Neural progenitor cell (in vitro differentiated cells): ENCODE data around the gene SH2D4B. TPM values are rescaled to one million over a fixed set of nuclear protein-coding genes. Genes with fewer than 3 reads are reported as not detected.

ENCODE experiments used
- DNase-seq: peaks from one replicate; pipeline ENCODE4 v3.0.0-alpha.2; 2016; ENCODE audit warnings: low spot score
- H2AFZ ChIP-seq: fragments of 200-600 bp; sonication (generic); replicated peaks from 2 replicates; pipeline ENCODE4 v1.6.1; 2016; ENCODE audit warnings: antibody characterized with exemption
- H3F3A ChIP-seq: fragments of 200-600 bp; sonication (generic); 2 replicates; pipeline ENCODE4 v1.6.1; 2016; ENCODE audit warnings: antibody characterized with exemption, low read depth
- H3K27ac ChIP-seq: fragments of 200-600 bp; sonication (generic); 2 replicates; pipeline ENCODE4 v1.5.1; 2016; ENCODE audit warnings: mild to moderate bottlenecking
- H3K27me3 ChIP-seq: fragments of 200-600 bp; sonication (generic); 2 replicates; pipeline ENCODE4 v1.6.1; 2016; ENCODE audit warnings: mild to moderate bottlenecking, moderate library complexity
- H3K36me3 ChIP-seq: fragments of 200-600 bp; sonication (generic); 2 replicates; pipeline ENCODE4 v1.5.1; 2016
- H3K4me1 ChIP-seq: fragments of 200-600 bp; sonication (generic); 2 replicates; pipeline ENCODE4 v1.6.1; 2016; ENCODE audit warnings: mixed run types
- H3K4me2 ChIP-seq: fragments of 200-600 bp; sonication (generic); 2 replicates; pipeline ENCODE4 v1.6.1; 2016
- H3K4me3 ChIP-seq: fragments of 200-600 bp; sonication (generic); 2 replicates; pipeline ENCODE4 v1.5.1; 2016
- H3K79me2 ChIP-seq: fragments of 200-600 bp; sonication (generic); 2 replicates; pipeline ENCODE4 v1.6.1; 2016; ENCODE audit warnings: low read depth
- H3K9ac ChIP-seq: fragments of 200-600 bp; sonication (generic); 2 replicates; pipeline ENCODE4 v1.6.1; 2016
- H3K9me3 ChIP-seq: fragments of 200-600 bp; sonication (generic); 2 replicates; pipeline ENCODE4 v1.5.1; 2016; ENCODE audit warnings: low read depth
- H4K20me1 ChIP-seq: fragments of 200-600 bp; sonication (generic); 2 replicates; pipeline ENCODE4 v1.6.1; 2016; ENCODE audit warnings: low read depth
- H3K27ac Mint-ChIP-seq: 3 replicates; pipeline ENCODE4 v1.8.0; 2021; ENCODE audit warnings: mixed read lengths
- H3K27me3 Mint-ChIP-seq: 2 replicates; pipeline ENCODE4 v1.8.0; 2022; ENCODE audit warnings: low read depth, mild to moderate bottlenecking, inconsistent platforms, moderate library complexity, mixed read lengths; ENCODE audit not compliant: insufficient read depth
- H3K36me3 Mint-ChIP-seq: 3 replicates; pipeline ENCODE4 v1.8.0; 2021; ENCODE audit warnings: mixed read lengths
- H3K4me1 Mint-ChIP-seq: 3 replicates; pipeline ENCODE4 v1.8.0; 2021; ENCODE audit warnings: mixed read lengths
- H3K4me3 Mint-ChIP-seq: 3 replicates; pipeline ENCODE4 v1.8.0; 2021; ENCODE audit warnings: mild to moderate bottlenecking, moderate library complexity, mixed read lengths
- H3K9me3 Mint-ChIP-seq: 3 replicates; pipeline ENCODE4 v1.8.0; 2020; ENCODE audit warnings: mixed read lengths
- CTCF ChIP-seq: fragments of 200-600 bp; sonication (generic); IDR thresholded peaks from 2 replicates; pipeline ENCODE4 v1.5.1; 2017; ENCODE audit warnings: antibody characterized with exemption, mild to moderate bottlenecking
- EZH2 ChIP-seq: fragments of 200-600 bp; sonication (generic); IDR thresholded peaks from 2 replicates; pipeline ENCODE4 v1.6.1; 2017; ENCODE audit warnings: antibody characterized with exemption, mild to moderate bottlenecking, moderate library complexity
- EZH2phosphoT487 ChIP-seq: fragments of 200-600 bp; sonication (generic); IDR thresholded peaks from 2 replicates; pipeline ENCODE4 v1.6.1; 2017; ENCODE audit warnings: antibody characterized with exemption
- total RNA-seq: library from RNA; depleted of rRNA; stranded (reverse); fragments of >200 nt; gene quantifications from 2 replicates; pipeline ENCODE4 v1.2.3, GENCODE V29; 2015; ENCODE audit warnings: low replicate concordance

The SH2D4B gene
- total RNA-seq, 1 donor from 2014 or later = 0.11 TPM

- no peak overlapping the region for H3K4me3 ChIP-seq
- no peak for TF ChIP-seq EZH2
- no peak for TF ChIP-seq EZH2phosphoT487
- no peak for TF ChIP-seq CTCF
- no peaks in the 10 kb centered on the region for H3K9me3 ChIP-seq
- H3K36me3 ChIP-seq = no peaks in the 10 kb centered on the region
- H3K9ac ChIP-seq = no peak overlapping the region
- H3F3A ChIP-seq = no peaks in the 10 kb centered on the region
- H2AFZ ChIP-seq = no peak overlapping the region
- H3K27me3 ChIP-seq = no peaks in the 10 kb centered on the region
- no peaks in the 10 kb centered on the region for H3K79me2 ChIP-seq
- Mint-ChIP-seq H3K27ac (no peak overlapping the region), H3K36me3 (no peaks in the 10 kb centered on the region), H3K27me3 (peaks cover 4% of the 10 kb centered on the region), H3K9me3 (no peaks in the 10 kb centered on the region), H3K4me1 (peaks cover 3% of the 10 kb centered on the region), H3K4me3 (no peak overlapping the region)
- no peaks in the 10 kb centered on the region for H4K20me1 ChIP-seq
- no peak for DNase-seq
- H3K4me1 ChIP-seq = no peaks in the 10 kb centered on the region
- H3K27ac ChIP-seq = no peak overlapping the region
- H3K4me2 ChIP-seq = no peak overlapping the region
Measured at GRCh38 chr10:80669485-80669884, 131.8 kb downstream of the SH2D4B start.

- Mint-ChIP-seq H3K9me3 (no peaks in the 10 kb centered on the region), H3K27me3 (peaks cover 4% of the 10 kb centered on the region), H3K36me3 (no peaks in the 10 kb centered on the region), H3K27ac (no peak overlapping the region), H3K4me1 (peaks cover 3% of the 10 kb centered on the region), H3K4me3 (no peak overlapping the region)
- H3K4me3 ChIP-seq = no peak overlapping the region
- no peaks in the 10 kb centered on the region for H3K36me3 ChIP-seq
- no peaks in the 10 kb centered on the region for H3K79me2 ChIP-seq
- no peak overlapping the region for H3K9ac ChIP-seq
- no peak for DNase-seq
- no peak for TF ChIP-seq EZH2
- H3K27ac ChIP-seq = no peak overlapping the region
- H3K4me1 ChIP-seq = no peaks in the 10 kb centered on the region
- no peaks in the 10 kb centered on the region for H3K9me3 ChIP-seq
- H2AFZ ChIP-seq = no peak overlapping the region
- H3K4me2 ChIP-seq = no peak overlapping the region
- H3F3A ChIP-seq = no peaks in the 10 kb centered on the region
- no peaks in the 10 kb centered on the region for H3K27me3 ChIP-seq
- no peaks in the 10 kb centered on the region for H4K20me1 ChIP-seq
Measured at GRCh38 chr10:80670774-80671173, 133.1 kb downstream of the SH2D4B start.

GRCh38 chr10:80671847-80672246 is 134.1 kb downstream of the SH2D4B start:
- peaks cover 5% of the 10 kb centered on the region for H3K9me3 Mint-ChIP-seq
- no peak overlapping the region for H3K4me3 Mint-ChIP-seq
- H3K27ac ChIP-seq = no peak overlapping the region
- no peak overlapping the region for H3K9ac ChIP-seq
- H4K20me1 ChIP-seq = no peaks in the 10 kb centered on the region
- no peaks in the 10 kb centered on the region for H3F3A ChIP-seq
- H3K79me2 ChIP-seq = no peaks in the 10 kb centered on the region
- no peak overlapping the region for H3K4me2 ChIP-seq
- no peak overlapping the region for H2AFZ ChIP-seq
- DNase-seq = no peak
- H3K9me3 ChIP-seq = no peaks in the 10 kb centered on the region
- TF ChIP-seq EZH2 (no peak), EZH2phosphoT487 (no peak), CTCF (no peak)
- no peaks in the 10 kb centered on the region for H3K36me3 Mint-ChIP-seq
- H3K4me1 Mint-ChIP-seq = peaks cover 3% of the 10 kb centered on the region
- no peaks in the 10 kb centered on the region for H3K36me3 ChIP-seq
- H3K27me3 Mint-ChIP-seq = peaks cover 2% of the 10 kb centered on the region
- no peaks in the 10 kb centered on the region for H3K27me3 ChIP-seq
- no peak overlapping the region for H3K27ac Mint-ChIP-seq
- no peaks in the 10 kb centered on the region for H3K4me1 ChIP-seq
- no peak overlapping the region for H3K4me3 ChIP-seq

- TF ChIP-seq EZH2 = no peak
- TF ChIP-seq CTCF = no peak
- TF ChIP-seq EZH2phosphoT487 = no peak
- H3K27ac Mint-ChIP-seq = no peak overlapping the region
Measured at GRCh38 chr10:80672613-80673012, 134.9 kb downstream of the SH2D4B start.

More at GRCh38 chr10:80672613-80673012, 134.9 kb downstream of the SH2D4B start:
- Histone ChIP-seq H3K79me2 (no peaks in the 10 kb centered on the region), H3F3A (no peaks in the 10 kb centered on the region), H3K27me3 (no peaks in the 10 kb centered on the region), H4K20me1 (no peaks in the 10 kb centered on the region), H3K4me1 (no peaks in the 10 kb centered on the region), H3K36me3 (no peaks in the 10 kb centered on the region), H3K27ac (no peak overlapping the region), H3K9ac (no peak overlapping the region), H2AFZ (no peak overlapping the region), H3K4me2 (no peak overlapping the region), H3K9me3 (no peaks in the 10 kb centered on the region), H3K4me3 (no peak overlapping the region)
- DNase-seq = no peak
- H3K9me3 Mint-ChIP-seq = peaks cover 5% of the 10 kb centered on the region
- peaks cover 2% of the 10 kb centered on the region for H3K27me3 Mint-ChIP-seq
- H3K4me3 Mint-ChIP-seq = no peak overlapping the region
- peaks cover 3% of the 10 kb centered on the region for H3K4me1 Mint-ChIP-seq
- H3K36me3 Mint-ChIP-seq = no peaks in the 10 kb centered on the region
